Glutamatergic neuron (in vitro differentiated cells): Measurements from ENCODE around the gene MFAP3. TPM values are rescaled to one million over a fixed set of nuclear protein-coding genes. Genes with fewer than 3 reads are reported as not detected.

Source experiments
- DNase-seq: peaks from one replicate; pipeline ENCODE4 v3.0.0; 2022
- H3K27ac Mint-ChIP-seq: one replicate; pipeline ENCODE4 v1.8.0; 2020; ENCODE audit warnings: mild to moderate bottlenecking, mixed read lengths, inconsistent platforms; ENCODE audit not compliant: unreplicated experiment
- H3K27me3 Mint-ChIP-seq: one replicate; pipeline ENCODE4 v1.8.0; 2020; ENCODE audit warnings: mild to moderate bottlenecking, moderate library complexity, mixed read lengths, inconsistent platforms; ENCODE audit not compliant: unreplicated experiment
- H3K36me3 Mint-ChIP-seq: one replicate; pipeline ENCODE4 v1.8.0; 2020; ENCODE audit warnings: mild to moderate bottlenecking, mixed read lengths, inconsistent platforms; ENCODE audit not compliant: unreplicated experiment
- H3K4me1 Mint-ChIP-seq: one replicate; pipeline ENCODE4 v1.8.0; 2020; ENCODE audit warnings: mild to moderate bottlenecking, low read depth, mixed read lengths, inconsistent platforms; ENCODE audit not compliant: unreplicated experiment
- H3K4me3 Mint-ChIP-seq: one replicate; pipeline ENCODE4 v1.8.0; 2020; ENCODE audit warnings: mild to moderate bottlenecking, mixed read lengths, inconsistent platforms; ENCODE audit not compliant: unreplicated experiment
- H3K9me3 Mint-ChIP-seq: one replicate; pipeline ENCODE4 v1.8.0; 2020; ENCODE audit warnings: mild to moderate bottlenecking, moderate library complexity, mixed read lengths, inconsistent platforms; ENCODE audit not compliant: unreplicated experiment
- CTCF ChIP-seq: fragments of 200-600 bp; sonication (generic); IDR thresholded peaks from one replicate; pipeline ENCODE4 v1.5.0; 2021; ENCODE audit not compliant: partially characterized antibody, unreplicated experiment
- total RNA-seq: library from RNA; stranded (reverse); fragmentation: NEBNext Ultra II Directional; extraction: Animal tissue kit (Norgen Biotek cat#: 25700); gene quantifications from one replicate; pipeline ENCODE4 v1.2.1, GENCODE V29; 2021; ENCODE audit not compliant: unreplicated experiment

Gene MFAP3
- total RNA-seq, 1 donor from 2014 or later: 45.3 TPM

- TF ChIP-seq CTCF: no peak
- H3K27ac Mint-ChIP-seq: no peak overlapping the region
Measured at GRCh38 chr5:154058055-154059038, 19.6 kb downstream of the MFAP3 start.

GRCh38 chr5:154059039-154059430, 20.3 kb downstream of the MFAP3 start:
- TF ChIP-seq CTCF: no peak
- DNase-seq: no peak
- Mint-ChIP-seq H3K4me1 (peaks cover 14% of the 10 kb centered on the region), H3K9me3 (peaks cover 4% of the 10 kb centered on the region), H3K27ac (no peak overlapping the region), H3K27me3 (peaks cover 2% of the 10 kb centered on the region), H3K4me3 (no peak overlapping the region), H3K36me3 (no peaks in the 10 kb centered on the region)

More at GRCh38 chr5:154058055-154059038, 19.6 kb downstream of the MFAP3 start:
- Mint-ChIP-seq H3K36me3 (no peaks in the 10 kb centered on the region), H3K9me3 (peaks cover 4% of the 10 kb centered on the region), H3K27me3 (peaks cover 2% of the 10 kb centered on the region), H3K4me3 (no peak overlapping the region), H3K4me1 (peaks cover 14% of the 10 kb centered on the region)
- DNase-seq: no peak

- H3K27me3 Mint-ChIP-seq: peaks cover 2% of the 10 kb centered on the region
- peaks cover 14% of the 10 kb centered on the region for H3K4me1 Mint-ChIP-seq
- TF ChIP-seq CTCF: no peak
- no peak for DNase-seq
- peaks cover 4% of the 10 kb centered on the region for H3K9me3 Mint-ChIP-seq
- no peak overlapping the region for H3K4me3 Mint-ChIP-seq
- no peak overlapping the region for H3K27ac Mint-ChIP-seq
- no peaks in the 10 kb centered on the region for H3K36me3 Mint-ChIP-seq
Measured at GRCh38 chr5:154059583-154059982, 20.8 kb downstream of the MFAP3 start.

- peaks cover 2% of the 10 kb centered on the region for H3K27me3 Mint-ChIP-seq
- no peak for TF ChIP-seq CTCF
- no peak overlapping the region for H3K4me3 Mint-ChIP-seq
- no peaks in the 10 kb centered on the region for H3K36me3 Mint-ChIP-seq
- H3K9me3 Mint-ChIP-seq: peaks cover 4% of the 10 kb centered on the region
- no peak for DNase-seq
- H3K4me1 Mint-ChIP-seq: peaks cover 14% of the 10 kb centered on the region
- no peak overlapping the region for H3K27ac Mint-ChIP-seq
Measured at GRCh38 chr5:154060606-154061005, 21.8 kb downstream of the MFAP3 start.

GRCh38 chr5:154063372-154063771, 24.6 kb downstream of the MFAP3 start:
- H3K27me3 Mint-ChIP-seq: no peaks in the 10 kb centered on the region
- DNase-seq: no peak
- no peak overlapping the region for H3K27ac Mint-ChIP-seq
- TF ChIP-seq CTCF: no peak
- H3K9me3 Mint-ChIP-seq: peaks cover 4% of the 10 kb centered on the region
- H3K4me1 Mint-ChIP-seq: peaks cover 13% of the 10 kb centered on the region
- no peaks in the 10 kb centered on the region for H3K36me3 Mint-ChIP-seq
- no peak overlapping the region for H3K4me3 Mint-ChIP-seq
